DMS 273 treated with DMSO at 0.1 percent for 48 hours (cell line): ENCODE results near the gene CTSC.
"Not testable (repeated sequence)": the region's sequence is repeated elsewhere in the genome, so short reads cannot be mapped to it uniquely, and the experiment has no call there.

ENCODE experiments used
- DNase-seq: peaks from one replicate; lab custom pipeline; 2025; lab: John Stamatoyannopoulos, UW

CTSC gene

GRCh38 chr11:88281317-88281712 is 56.2 kb downstream of the CTSC start:
- no peak for DNase-seq

GRCh38 chr11:88280673-88281316 is 56.7 kb downstream of the CTSC start:
- no peak for DNase-seq

- no peak for DNase-seq
Measured at GRCh38 chr11:88277349-88277915, 60.1 kb downstream of the CTSC start.

GRCh38 chr11:88275636-88276035 is 61.9 kb downstream of the CTSC start:
- DNase-seq, result no peak

GRCh38 chr11:88266919-88267318 is 70.6 kb downstream of the CTSC start:
- DNase-seq, result no peak

- DNase-seq, result no peak
Measured at GRCh38 chr11:88266157-88266556, 71.4 kb downstream of the CTSC start.

- no peak for DNase-seq
Measured at GRCh38 chr11:88259431-88259830, 78.1 kb downstream of the CTSC start.

- DNase-seq, result no peak
Measured at GRCh38 chr11:88252208-88252607, 85.3 kb downstream of the CTSC start.

- DNase-seq, result no peak
Measured at GRCh38 chr11:88250566-88251242, 86.8 kb downstream of the CTSC start.

- DNase-seq, result no peak
Measured at GRCh38 chr11:88249706-88250105, 87.8 kb downstream of the CTSC start.

GRCh38 chr11:88246696-88247095 is 90.8 kb downstream of the CTSC start:
- no peak for DNase-seq

- not testable (repeated sequence) for DNase-seq
Measured at GRCh38 chr11:88245576-88245975, 92.0 kb downstream of the CTSC start.
